NOMO-1 (cell line): ENCODE data around the gene LYG2.
"Not testable (repeated sequence)": the region's sequence is repeated elsewhere in the genome, so short reads cannot be mapped to it uniquely, and the experiment has no call there.

Experiments used
- DNase-seq, 2 experiments: peaks; one replicate each; lab custom pipeline; 2025; ENCODE audit not compliant: unreplicated experiment in 2 of 2; lab: John Stamatoyannopoulos, UW

LYG2 gene

GRCh38 chr2:99255491-99256318 lies at the start of gene LYG2:
Gene LYG2, minus strand, starts transcription at chr2:99255666. Its CDS starts 1,406 bp downstream, at chr2:99254260.
- no peak for DNase-seq

GRCh38 chr2:99301097-99301496 lies 45.6 kb upstream of the LYG2 start, which contains the start of gene LYG1:
Gene LYG1, minus strand, starts transcription at chr2:99301197. Its CDS starts 5,527 bp downstream, at chr2:99295670.
- DNase-seq: not testable (repeated sequence)

GRCh38 chr2:99299580-99299979 lies 44.1 kb upstream of the LYG2 start:
- no peak for DNase-seq

GRCh38 chr2:99297994-99298393 lies 42.5 kb upstream of the LYG2 start:
- DNase-seq: no peak

- no peak for DNase-seq
Measured at GRCh38 chr2:99285526-99285925, 30.1 kb upstream of the LYG2 start.

- no peak for DNase-seq
Measured at GRCh38 chr2:99279969-99280695, 24.7 kb upstream of the LYG2 start.

- no peak for DNase-seq
Measured at GRCh38 chr2:99278793-99279291, 23.4 kb upstream of the LYG2 start.

- DNase-seq: not testable (repeated sequence)
Measured at GRCh38 chr2:99278195-99278765, 22.8 kb upstream of the LYG2 start.

GRCh38 chr2:99275882-99276281 lies 20.4 kb upstream of the LYG2 start:
- no peak for DNase-seq

- DNase-seq: no peak
Measured at GRCh38 chr2:99261242-99261641, 5.8 kb upstream of the LYG2 start.

GRCh38 chr2:99260184-99260583 lies 4.7 kb upstream of the LYG2 start:
- DNase-seq: no peak

GRCh38 chr2:99259465-99259864 lies 4.0 kb upstream of the LYG2 start:
- DNase-seq: peak in 1 of 2 experiments; percentile 9

- no peak for DNase-seq
Measured at GRCh38 chr2:99256677-99257076, 1.2 kb upstream of the LYG2 start.

GRCh38 chr2:99249951-99250350 lies 5.5 kb downstream of the LYG2 start:
- no peak for DNase-seq

- DNase-seq: no peak
Measured at GRCh38 chr2:99242151-99242550, 13.3 kb downstream of the LYG2 start.

GRCh38 chr2:99240431-99240830 lies 15.0 kb downstream of the LYG2 start:
- no peak for DNase-seq

- DNase-seq: no peak
Measured at GRCh38 chr2:99238599-99238998, 16.9 kb downstream of the LYG2 start.

GRCh38 chr2:99233177-99233576 lies 22.3 kb downstream of the LYG2 start:
- DNase-seq: not testable (repeated sequence)

GRCh38 chr2:99217929-99218501 lies 37.5 kb downstream of the LYG2 start:
- no peak for DNase-seq

GRCh38 chr2:99216096-99216495 lies 39.4 kb downstream of the LYG2 start:
- no peak for DNase-seq

- no peak for DNase-seq
Measured at GRCh38 chr2:99205491-99205890, 50.0 kb downstream of the LYG2 start.
